ENCODE results near the gene MACROD2.
A peak's percentile ranks its signal among the peaks of the same experiment; 100 is the strongest.

Gene MACROD2

DNA sequence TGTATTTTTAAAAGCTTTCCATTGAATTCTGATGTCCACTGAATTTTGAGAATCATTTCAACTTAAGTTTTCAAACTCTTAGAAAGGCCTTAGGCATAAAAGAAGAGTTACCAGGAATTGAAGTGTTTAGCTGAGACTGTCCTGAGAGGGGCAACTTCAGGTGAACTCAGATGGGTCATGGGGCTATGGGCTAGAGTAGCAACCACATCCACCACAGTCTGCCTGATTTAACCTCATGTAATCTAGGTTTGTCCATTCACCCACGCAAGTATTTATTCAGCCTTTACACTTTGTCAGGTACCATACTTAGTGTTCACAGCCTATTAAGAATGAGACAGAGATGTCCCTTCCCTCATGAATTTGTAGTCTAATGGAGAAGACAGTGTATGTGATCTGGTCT, 2076.9 kb downstream of the MACROD2 start:
- no peak for DNase-seq

DNA sequence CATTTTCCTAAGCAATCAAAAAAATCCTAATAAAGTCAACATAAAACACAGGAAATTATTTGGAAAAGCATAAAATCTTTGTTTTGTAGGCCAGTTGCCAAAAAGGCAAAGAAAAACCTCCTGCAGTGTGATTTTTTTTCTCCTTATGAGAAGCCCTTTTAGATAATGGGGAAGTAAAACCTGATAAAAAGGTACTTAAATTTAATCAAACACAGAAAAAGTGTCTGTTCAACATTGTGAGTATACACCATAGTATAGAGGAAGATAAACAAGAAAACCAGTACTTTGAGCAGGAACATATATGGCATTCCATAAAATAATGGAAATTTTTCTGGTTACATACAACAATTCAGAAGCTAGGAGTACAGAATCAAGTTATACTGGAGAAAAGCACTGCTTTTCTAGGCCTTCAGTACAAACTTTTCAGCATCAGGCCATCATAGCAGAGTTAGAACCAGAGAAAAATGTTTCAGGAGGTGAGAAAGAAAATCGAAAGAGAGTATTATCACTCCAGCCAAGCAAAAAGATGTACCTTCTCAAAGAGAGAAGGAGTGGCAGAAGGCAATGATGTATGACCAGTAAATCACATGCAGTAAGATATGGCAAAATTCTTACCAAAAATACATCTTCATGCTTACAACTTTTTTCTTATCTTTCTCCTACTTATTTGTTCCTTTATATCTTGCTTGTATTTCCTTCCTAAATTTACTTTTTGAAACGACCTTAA, 2083.0 kb downstream of the MACROD2 start:
- no peak for DNase-seq

DNA sequence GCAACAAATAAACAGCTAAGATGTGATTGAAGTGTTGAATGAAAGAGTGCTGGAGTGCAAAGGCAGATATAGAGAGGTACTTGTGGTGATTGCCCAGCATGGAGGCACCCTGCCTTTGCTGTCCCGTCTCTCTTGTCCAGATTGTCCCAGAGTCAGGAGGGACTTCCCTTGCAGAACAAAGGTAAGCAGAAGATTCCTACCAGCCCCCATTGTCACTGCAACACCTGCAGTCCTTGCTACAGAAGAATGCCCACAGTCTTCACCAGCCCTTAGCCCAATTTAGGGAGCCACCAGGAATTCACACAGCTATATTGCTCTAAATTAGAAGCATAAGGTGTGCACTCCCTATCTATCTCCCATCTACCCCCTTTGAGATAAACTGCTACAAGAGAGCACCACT, 2086.1 kb downstream of the MACROD2 start:
- no peak for DNase-seq

GRCh38 chr20:16082051-16082550, 2086.8 kb downstream of the MACROD2 start:
- no peak for DNase-seq

DNA sequence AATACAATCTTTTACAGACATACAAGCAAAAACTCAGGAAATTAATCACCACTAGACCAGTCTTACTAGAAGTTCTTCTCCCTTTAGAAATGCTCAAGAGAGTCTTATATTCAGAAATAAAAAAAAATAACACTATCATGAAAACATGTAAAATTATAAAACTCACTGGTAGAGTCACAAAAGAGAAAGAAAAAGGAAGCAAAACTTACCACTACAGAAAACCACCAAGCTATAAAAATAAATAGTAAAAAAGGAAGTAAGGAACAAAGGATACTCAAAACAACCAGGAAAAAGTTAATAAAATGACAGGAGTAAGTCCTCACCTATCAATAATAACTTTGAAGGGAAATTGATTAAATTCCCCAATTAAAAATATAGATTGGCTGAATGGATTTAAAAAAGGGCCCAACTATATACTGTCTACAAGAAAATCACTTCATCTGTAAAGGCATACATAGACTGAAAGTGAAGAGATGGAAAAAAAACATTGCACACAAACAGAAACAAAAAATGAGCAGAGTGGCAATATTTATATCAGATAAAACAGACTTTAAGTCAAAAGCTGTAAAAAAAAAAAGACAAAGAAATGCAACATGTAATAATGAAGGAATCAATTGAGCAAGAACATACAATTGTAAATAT, 2088.4 kb downstream of the MACROD2 start:
- no peak for DNase-seq

DNA sequence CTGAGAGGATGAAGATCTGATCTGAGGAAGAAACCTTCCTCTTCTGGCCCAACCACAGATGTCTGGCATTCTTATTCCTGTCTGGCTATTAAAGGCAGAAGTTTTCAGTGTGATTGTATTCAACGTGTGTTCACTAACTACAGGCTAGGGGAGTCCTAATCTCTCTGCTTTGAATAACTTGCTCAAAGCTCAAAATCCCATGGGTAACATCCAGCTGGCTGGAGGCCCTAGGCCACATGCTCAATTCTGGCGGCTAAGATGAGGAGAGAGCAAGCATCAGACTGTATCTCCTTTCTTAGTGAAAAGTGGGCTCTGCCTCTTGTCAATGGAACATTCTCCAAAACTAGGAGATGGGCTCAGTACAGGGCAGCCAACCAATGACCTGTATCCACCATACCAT, 2099.9 kb downstream of the MACROD2 start:
- no peak for DNase-seq

- DNase-seq, result no peak
Observed at GRCh38 chr20:16096756-16097326, 2101.5 kb downstream of the MACROD2 start.

- no peak for DNase-seq
Observed at GRCh38 chr20:16097788-16098187, 2102.5 kb downstream of the MACROD2 start.

DNA sequence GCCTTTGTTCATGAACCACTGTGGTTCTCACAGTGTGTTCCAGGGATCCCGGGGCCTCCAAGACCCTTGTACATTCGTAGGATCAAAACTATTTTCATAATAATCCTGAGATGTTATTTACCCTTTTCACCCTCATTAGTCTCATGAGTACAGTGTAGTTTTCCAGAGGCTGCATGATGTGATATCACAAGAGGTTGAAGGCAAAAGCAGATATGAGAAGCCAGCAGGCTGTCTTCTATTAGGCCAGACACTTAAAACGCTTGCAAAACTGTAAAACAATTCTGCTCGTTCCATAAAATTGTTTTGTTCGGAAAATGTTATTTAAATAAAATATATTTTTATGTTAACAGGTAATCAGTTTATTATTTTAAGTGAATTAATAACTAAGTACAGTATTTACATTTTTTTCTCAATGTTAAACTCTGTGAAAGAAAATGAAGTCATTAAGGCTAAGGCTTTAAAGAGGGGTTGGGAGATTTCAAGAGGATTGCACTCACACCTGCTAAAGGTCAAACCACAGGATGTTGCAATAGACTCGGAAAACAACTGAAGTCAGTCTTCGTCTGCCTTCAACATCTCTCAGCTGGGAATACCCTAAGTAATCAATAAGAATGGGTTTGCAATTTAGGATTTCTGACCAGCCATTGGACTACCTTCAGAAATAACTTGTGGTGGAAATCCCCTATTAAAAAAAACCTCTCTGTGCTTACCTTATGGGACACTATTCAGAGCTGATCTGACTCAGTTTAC, 2103.7 kb downstream of the MACROD2 start:
- peak in 1 of 2 experiments; percentile 9 for DNase-seq

DNA sequence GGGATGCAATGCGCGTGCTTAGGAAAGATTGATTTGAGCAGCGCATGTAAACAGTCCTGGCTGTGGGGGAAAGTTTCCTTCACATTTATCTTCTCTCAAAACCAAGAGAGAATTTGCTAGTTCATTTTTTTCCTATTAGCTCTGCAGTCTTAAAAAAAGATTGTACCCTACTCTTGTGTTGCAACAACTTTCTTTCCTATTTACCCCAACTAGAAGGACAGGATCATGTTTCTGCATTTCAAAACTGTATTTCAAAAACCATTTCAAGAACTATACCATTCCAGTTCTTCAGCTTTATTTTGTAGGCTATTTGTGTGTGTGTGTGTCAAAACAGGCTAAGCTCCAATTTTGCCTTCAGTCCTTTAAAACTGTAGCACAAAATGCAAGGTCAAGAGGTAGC, 2104.8 kb downstream of the MACROD2 start:
- DNase-seq, result no peak

DNA sequence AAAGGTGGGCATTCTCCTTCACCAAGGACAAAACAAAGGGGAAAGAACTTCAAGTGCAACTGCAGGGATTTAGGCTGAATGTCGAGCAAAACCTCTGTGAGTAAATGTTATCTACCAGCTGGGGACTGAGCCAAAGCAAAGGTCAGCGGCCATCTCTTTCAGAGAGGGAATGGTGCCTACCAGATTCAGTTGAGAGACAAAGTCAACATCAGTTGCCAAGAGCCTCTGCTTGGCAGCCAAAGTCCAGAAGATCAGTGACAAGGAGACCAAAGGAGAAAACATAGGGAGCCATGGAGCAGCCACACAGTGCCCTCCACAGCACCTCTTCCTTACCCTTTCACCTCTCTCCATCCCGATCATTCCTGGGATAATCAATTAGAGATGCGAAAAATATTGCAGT, 2105.5 kb downstream of the MACROD2 start:
- DNase-seq, result no peak
